Mammary epithelial cell (primary cell): ENCODE measurements around the gene THY1.

ENCODE experiments used
- EZH2 ChIP-seq: IDR thresholded peaks from 2 replicates; pipeline ENCODE4 v1.6.1; 2012; ENCODE audit warnings: low read length, inconsistent platforms, borderline replicate concordance
- TF ChIP-seq, protein P1 (sequence below), 2 donors: IDR thresholded peaks in 1 of 2; conservative IDR thresholded peaks in 1 of 2; 2 replicates each; pipeline ENCODE4 v1.5.1; 2011 to 2012; ENCODE audit warnings: inconsistent platforms in 2 of 2, low read length in 2 of 2, mild to moderate bottlenecking in 2 of 2, control low read depth in 1 of 2, low read depth in 1 of 2; ENCODE audit not compliant: insufficient read depth in 1 of 2; ENCODE audit errors: extremely low read depth in 1 of 2

DNA sequence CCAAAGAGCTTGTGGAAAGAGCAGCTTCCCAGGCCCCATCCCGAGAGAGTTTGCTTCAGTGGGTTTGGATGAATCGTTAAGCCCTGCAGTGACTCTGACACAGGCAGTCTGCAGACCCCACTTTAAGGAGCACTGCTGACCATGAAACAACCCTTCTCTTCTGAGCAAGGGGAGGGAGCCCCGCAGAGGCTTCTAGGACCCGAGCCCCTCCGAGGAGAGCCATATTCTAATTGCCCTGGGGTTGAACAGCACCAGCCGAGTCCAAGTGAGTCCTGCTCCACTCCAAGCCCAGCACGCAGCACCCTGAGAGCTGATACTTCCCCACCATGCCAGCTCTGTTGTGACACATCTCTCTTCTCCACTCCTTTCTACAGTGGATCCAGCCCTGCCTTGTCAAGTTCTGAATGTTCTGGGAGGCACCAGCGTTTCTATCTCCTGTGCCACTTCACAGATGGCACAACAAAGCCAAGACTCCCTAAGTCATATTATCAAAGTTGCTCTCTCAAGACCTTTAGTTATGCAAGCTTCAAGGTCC, 51.8 kb downstream of the THY1 start:
- TF ChIP-seq, protein P1, sequence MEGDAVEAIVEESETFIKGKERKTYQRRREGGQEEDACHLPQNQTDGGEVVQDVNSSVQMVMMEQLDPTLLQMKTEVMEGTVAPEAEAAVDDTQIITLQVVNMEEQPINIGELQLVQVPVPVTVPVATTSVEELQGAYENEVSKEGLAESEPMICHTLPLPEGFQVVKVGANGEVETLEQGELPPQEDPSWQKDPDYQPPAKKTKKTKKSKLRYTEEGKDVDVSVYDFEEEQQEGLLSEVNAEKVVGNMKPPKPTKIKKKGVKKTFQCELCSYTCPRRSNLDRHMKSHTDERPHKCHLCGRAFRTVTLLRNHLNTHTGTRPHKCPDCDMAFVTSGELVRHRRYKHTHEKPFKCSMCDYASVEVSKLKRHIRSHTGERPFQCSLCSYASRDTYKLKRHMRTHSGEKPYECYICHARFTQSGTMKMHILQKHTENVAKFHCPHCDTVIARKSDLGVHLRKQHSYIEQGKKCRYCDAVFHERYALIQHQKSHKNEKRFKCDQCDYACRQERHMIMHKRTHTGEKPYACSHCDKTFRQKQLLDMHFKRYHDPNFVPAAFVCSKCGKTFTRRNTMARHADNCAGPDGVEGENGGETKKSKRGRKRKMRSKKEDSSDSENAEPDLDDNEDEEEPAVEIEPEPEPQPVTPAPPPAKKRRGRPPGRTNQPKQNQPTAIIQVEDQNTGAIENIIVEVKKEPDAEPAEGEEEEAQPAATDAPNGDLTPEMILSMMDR (conservative IDR thresholded peaks at IDR 0.05 in 1 of 2, IDR thresholded peaks at IDR 0.05 in 1 of 2; ENCODE audit: extremely low read depth in 1 of 2, insufficient read depth in 1 of 2, low read depth in 1 of 2, low read length in 2 of 2), result no peak
- no peak for TF ChIP-seq EZH2
